K562 (cell line): ENCODE data around the gene PRODH. TPM values are rescaled to one million over a fixed set of nuclear protein-coding genes. Genes with fewer than 3 reads are reported as not detected.
"Not testable (repeated sequence)": the region's sequence is repeated elsewhere in the genome, so short reads cannot be mapped to it uniquely, and the experiment has no call there.

ENCODE experiments used
- ATAC-seq: fragments of 200-7000 bp; cut with Tn5 transposase; 3 replicates; pipeline ENCODE4 v1.9.1; 2020; ENCODE audit warnings: moderate library complexity
- BruUV-seq: library from RNA; stranded (reverse); fragments of 400-500 nt; replicated peaks from 2 replicates; lab custom pipeline; 2021; lab: Mats Ljungman, UMichigan
- CTCF ChIA-PET: fragments of 300-600 bp; formaldehyde crosslinking; extraction: SDS; loops from one replicate; lab custom pipeline; 2021; ENCODE audit warnings: low intra/inter-chr PET ratio; lab: Yijun Ruan, JAX
- POLR2A ChIA-PET: fragments of 300-600, 350-650 bp; sonication (Branson Sonifier 250); formaldehyde crosslinking; extraction: SDS; loops from one replicate; lab custom pipeline; 2021; ENCODE audit warnings: antibody characterized with exemption, inconsistent platforms; lab: Yijun Ruan, JAX
- DNase-seq, 4 experiments: peaks; one replicate each; pipeline versions ENCODE4 v3.0.0 to v3.0.0-alpha.2; 2011 to 2018; ENCODE audit warnings: low spot score in 3 of 4, mixed read lengths in 3 of 4; ENCODE audit errors: extremely low read depth in 1 of 4
- FAIRE-seq: peaks from 2 replicates; lab custom pipeline; 2011; peaks lifted over from hg19 to GRCh38; lab: Jason Lieb, UNC
- H2AFZ ChIP-seq: 2 replicates; pipeline ENCODE4 v1.6.0; 2011; ENCODE audit warnings: low read depth, low read length, control low read depth, inconsistent platforms
- H3K27ac ChIP-seq: fragments of 200-600 bp; 3 replicates; pipeline ENCODE4 v1.8.0; 2011; ENCODE audit warnings: low read depth, mild to moderate bottlenecking, control low read depth, inconsistent platforms, low read length, moderate library complexity, mixed read lengths; ENCODE audit errors: extremely low read depth
- H3K27me3 ChIP-seq, 2 experiments: fragments of 300-600 bp in 1 of 2; 2 replicates in 1 of 2; 3 replicates in 1 of 2; pipeline versions ENCODE4 v1.6.0 to v1.8.0; 2011; ENCODE audit warnings: inconsistent platforms in 2 of 2, low read length in 2 of 2, mild to moderate bottlenecking in 1 of 2, mixed read lengths in 1 of 2, moderate library complexity in 1 of 2; ENCODE audit not compliant: control insufficient read depth in 2 of 2, insufficient read depth in 2 of 2
- H3K36me3 ChIP-seq: fragments of 300-600 bp; 3 replicates; pipeline ENCODE4 v1.8.0; 2011; ENCODE audit warnings: mild to moderate bottlenecking, low read length, inconsistent platforms; ENCODE audit not compliant: control insufficient read depth, insufficient read depth
- H3K4me1 ChIP-seq, 2 experiments: fragments of 200-600 bp in 1 of 2; replicated peaks in 1 of 2; 2 replicates in 1 of 2; 3 replicates in 1 of 2; pipeline versions ENCODE4 v1.5.1 to v1.8.0; 2011; ENCODE audit warnings: inconsistent platforms in 2 of 2, low read length in 2 of 2, mild to moderate bottlenecking in 1 of 2, mixed read lengths in 1 of 2, moderate library complexity in 1 of 2; ENCODE audit not compliant: control insufficient read depth in 2 of 2, insufficient read depth in 2 of 2
- H3K4me2 ChIP-seq: 2 replicates; pipeline ENCODE4 v1.6.1; 2011; ENCODE audit warnings: low read length, control low read depth, inconsistent platforms, mixed read lengths; ENCODE audit not compliant: insufficient read depth
- H3K4me3 ChIP-seq: fragments of 200-600 bp; sonication (generic), shearing (Covaris generic); 2 replicates; pipeline ENCODE4 v1.5.1; 2016; ENCODE audit warnings: control low read depth, inconsistent platforms
- H3K79me2 ChIP-seq: fragments of 200-600 bp; 3 replicates; pipeline ENCODE4 v1.8.0; 2011; ENCODE audit warnings: low read length, inconsistent platforms; ENCODE audit not compliant: control insufficient read depth, insufficient read depth
- H3K9ac ChIP-seq, 2 experiments: 2 replicates each; pipeline versions ENCODE4 v1.6.0 to v1.6.1; 2011; ENCODE audit warnings: low read depth in 2 of 2, low read length in 2 of 2, control low read depth in 1 of 2, inconsistent platforms in 1 of 2, mild to moderate bottlenecking in 1 of 2, mixed read lengths in 1 of 2; ENCODE audit not compliant: insufficient read depth in 1 of 2
- H3K9me1 ChIP-seq: one replicate; pipeline ENCODE4 v1.6.0; 2011; ENCODE audit warnings: inconsistent platforms, mild to moderate bottlenecking, low read length, moderate library complexity; ENCODE audit not compliant: control insufficient read depth, insufficient read depth
- H3K9me3 ChIP-seq: replicated peaks from 2 replicates; pipeline ENCODE4 v1.5.1; 2011; ENCODE audit warnings: low read depth, low read length, inconsistent platforms; ENCODE audit not compliant: control insufficient read depth, insufficient read depth
- H4K20me1 ChIP-seq: replicated peaks from 2 replicates; pipeline ENCODE4 v1.6.1; 2011; ENCODE audit warnings: low read length, inconsistent platforms, mixed read lengths; ENCODE audit not compliant: control insufficient read depth, insufficient read depth
- CBFB ChIP-seq: sonication (generic); formaldehyde crosslinking; IDR thresholded peaks from 2 replicates; pipeline ENCODE4 v1.4.0; 2020; ENCODE audit warnings: mild to moderate bottlenecking, missing genetic modification reagents
- CEBPG ChIP-seq, 3 experiments: fragments of 200-800 bp in 1 of 3; sonication (Bioruptor generic) in 1 of 3; sonication (generic) in 1 of 3; formaldehyde crosslinking in 1 of 3; IDR thresholded peaks in 2 of 3; conservative IDR thresholded peaks in 1 of 3; 2 replicates each; pipeline versions ENCODE4 v1.6.1 to v1.8.0; 2016 to 2022; ENCODE audit warnings: missing compliant biosample characterization in 2 of 3, missing genetic modification characterization in 2 of 3, mild to moderate bottlenecking in 1 of 3, missing genetic modification reagents in 1 of 3
- JUN ChIP-seq, 2 experiments: sonication (generic) in 1 of 2; formaldehyde crosslinking in 1 of 2; IDR thresholded peaks; 2 replicates each; pipeline versions ENCODE4 v1.6.1 to v1.8.0; 2012 to 2022; ENCODE audit warnings: borderline replicate concordance in 2 of 2, mild to moderate bottlenecking in 2 of 2, improper control_type of control experiment in 1 of 2, low read depth in 1 of 2, low read length in 1 of 2, missing genetic modification reagents in 1 of 2
- TEAD4 ChIP-seq, 2 experiments: sonication (generic) in 1 of 2; formaldehyde crosslinking in 1 of 2; IDR thresholded peaks; 2 replicates each; pipeline versions ENCODE4 v1.6.1 to v1.8.0; 2012 to 2022; ENCODE audit warnings: borderline replicate concordance in 1 of 2, inconsistent platforms in 1 of 2, low read length in 1 of 2, mild to moderate bottlenecking in 1 of 2, missing genetic modification reagents in 1 of 2
- ZNF143 ChIP-seq: sonication (generic); formaldehyde crosslinking; IDR thresholded peaks from 2 replicates; pipeline ENCODE4 v1.9.0; 2022; ENCODE audit warnings: mild to moderate bottlenecking, missing genetic modification reagents
- ZNF263 ChIP-seq: sonication (generic); formaldehyde crosslinking; IDR thresholded peaks from 2 replicates; pipeline ENCODE4 v1.8.0; 2022; ENCODE audit warnings: mild to moderate bottlenecking, missing genetic modification reagents, borderline replicate concordance
- WGBS: fragments of 100-300 bp; shearing (Covaris generic); methylation state at CpG from one replicate; pipeline ENCODE4 v1.1.6; 2016; ENCODE audit warnings: low coverage, mixed read lengths; ENCODE audit not compliant: insufficient coverage; ENCODE audit errors: missing lambda C conversion rate; 5-methylcytosine and 5-hydroxymethylcytosine counted together
- in situ Hi-C: fragments of 300-500 bp; cut with MboI; formaldehyde crosslinking; loops from 4 replicates; pipeline ENCODE4 v1.15.0; 2018; ENCODE audit warnings: inconsistent platforms, mixed read lengths
- intact Hi-C: fragments of 100-400 bp; cut with micrococcal nuclease; formaldehyde crosslinking; loops from 2 replicates; pipeline ENCODE4 v1.14.2; 2022
- polyA plus RNA-seq, 8 experiments: library from polyadenylated mRNA; depleted of rRNA in 4 of 8; stranded (reverse) in 5 of 8; unstranded in 3 of 8; fragments of >200 nt; fragmentation: Nextera tagmentation in 2 of 8; fragmentation: Illumina TruSeq in 1 of 8; extraction: Ambion mirVana in 2 of 8; extraction: Trizol in 1 of 8; gene quantifications; 2 replicates each; pipeline versions ENCODE4 v1.2.1 to v1.2.3, GENCODE V29; 2011 to 2014; ENCODE audit warnings: inconsistent platforms in 1 of 8, missing spikeins in 1 of 8
- total RNA-seq, 7 experiments: library from RNA; depleted of rRNA in 6 of 7; stranded (reverse); fragments of >200 nt in 6 of 7; fragmentation: Illumina TruSeq in 2 of 7; extraction: Trizol in 2 of 7; gene quantifications; 2 replicates each; pipeline versions ENCODE4 v1.2.1 to v1.2.3, GENCODE V29; 2011 to 2021; ENCODE audit warnings: low replicate concordance in 1 of 7
- TF ChIP-seq, protein P1 (sequence below): sonication (generic); formaldehyde crosslinking; IDR thresholded peaks from 2 replicates; pipeline ENCODE4 v1.9.0; 2022; ENCODE audit warnings: mild to moderate bottlenecking, missing genetic modification reagents
- TF ChIP-seq, protein P2 (sequence below): sonication (generic); formaldehyde crosslinking; IDR thresholded peaks from 2 replicates; pipeline ENCODE4 v1.9.0; 2022; ENCODE audit warnings: mild to moderate bottlenecking, missing genetic modification reagents

The PRODH gene
- total and polyA plus RNA-seq, 9 of the 15 experiments (the other 6 are each of a cell fraction or from before 2014, with no cell fraction given), result 0.07 to 0.11 TPM; not detected in 7

DNA sequence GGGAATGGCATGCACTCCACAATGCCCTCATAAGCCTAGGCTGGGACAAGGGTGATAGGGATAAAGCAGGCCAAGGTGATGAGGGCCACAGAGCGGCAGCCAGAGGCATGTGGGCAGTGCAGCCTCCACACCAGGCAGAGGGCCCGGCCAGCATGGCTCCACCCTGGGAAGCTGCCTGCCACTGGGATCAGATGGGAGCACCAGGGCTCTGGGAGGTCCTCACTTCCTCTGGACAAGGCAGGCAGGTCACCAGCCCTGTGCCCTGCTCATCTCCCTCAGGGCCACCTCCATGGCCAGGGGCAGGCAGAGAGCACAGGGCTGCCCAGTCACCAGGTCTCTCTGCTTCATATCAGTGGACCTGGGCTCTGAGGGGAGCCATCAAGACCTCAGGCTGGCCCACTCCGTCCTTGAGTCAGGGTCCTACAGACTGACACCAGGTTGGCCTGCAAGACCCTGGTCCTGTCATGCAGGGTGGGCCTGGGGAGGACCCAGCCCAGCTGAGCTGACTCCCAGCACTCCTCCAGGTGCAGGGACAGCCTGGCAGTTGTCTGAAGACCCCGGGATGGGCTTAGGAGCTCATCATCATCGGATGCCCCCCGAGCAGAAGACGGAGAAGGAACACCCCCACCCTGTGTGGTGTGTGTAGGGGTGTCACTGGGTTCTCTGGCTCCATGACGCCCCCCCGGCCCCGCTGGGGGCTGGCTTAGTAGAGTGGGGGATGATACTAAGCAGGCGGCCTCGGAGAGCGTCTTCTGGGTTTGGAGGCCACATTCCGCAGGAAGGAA is 33.3 kb upstream of the PRODH start:
- peaks cover 50% of the 10 kb centered on the region for H4K20me1 ChIP-seq
- ATAC-seq, result peak; percentile 6
- H3K4me1 ChIP-seq, result peaks cover 0 to 51% of the 10 kb centered on the region in 2 experiments; a peak in 2 of 5 replicates
- H2AFZ ChIP-seq; intact Hi-C loops; FAIRE-seq; H3K79me2 ChIP-seq; CTCF ChIA-PET; in situ Hi-C loops; H3K9ac ChIP-seq; H3K27ac ChIP-seq; H3K9me3 ChIP-seq; H3K4me2 ChIP-seq; H3K9me1 ChIP-seq; H3K36me3 ChIP-seq; BruUV-seq; H3K4me3 ChIP-seq; TF ChIP-seq TEAD4 (IDR thresholded peaks at IDR 0.05; ENCODE audit: low read length); CEBPG (tag; conservative IDR thresholded peaks at IDR 0.05 in 1 of 2, IDR thresholded peaks at IDR 0.05 in 1 of 2); JUN (IDR thresholded peaks at IDR 0.05; ENCODE audit: borderline replicate concordance, low read depth, low read length): not testable (repeated sequence)
- peaks cover 29 to 74% of the 10 kb centered on the region in 2 experiments; a peak in 4 of 5 replicates for H3K27me3 ChIP-seq
- DNase-seq, result peak in 2 of 4 experiments; percentile 21 to 23
- 3% methylated on average over 14 of the region's 14 CpGs for WGBS
- POLR2A ChIA-PET, result interaction anchor here (0.6 kb wide), 2 partner anchors 9 to 19 kb away, joined by 3 to 4 read pairs; no protein-coding TSS in a partner anchor
- TF ChIP-seq ZNF143 (CRISPR knock-in tag) (0 out of 2 replicates have a peak, but pooled peaks have one; percentile 46), TEAD4 (CRISPR knock-in tag; IDR thresholded peaks at IDR 0.05; ENCODE audit: borderline replicate concordance) (peak; percentile 80; the same call in 1 of the 2 replicates), CEBPG (CRISPR knock-in tag; IDR thresholded peaks at IDR 0.05) (peak; percentile 18; the same call in 1 of the 2 replicates), JUN (CRISPR knock-in tag; IDR thresholded peaks at IDR 0.05; ENCODE audit: borderline replicate concordance) (0 out of 2 replicates have a peak, but pooled peaks have one; percentile 70), CBFB (CRISPR knock-in tag) (peak; percentile 84; the same call in 1 of the 2 replicates), ZNF263 (0 out of 2 replicates have a peak, but pooled peaks have one; percentile 35)
- TF ChIP-seq, protein P1, sequence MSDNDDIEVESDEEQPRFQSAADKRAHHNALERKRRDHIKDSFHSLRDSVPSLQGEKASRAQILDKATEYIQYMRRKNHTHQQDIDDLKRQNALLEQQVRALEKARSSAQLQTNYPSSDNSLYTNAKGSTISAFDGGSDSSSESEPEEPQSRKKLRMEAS, result peak; percentile 63; the same call in 1 of the 2 replicates
- TF ChIP-seq, protein P2, sequence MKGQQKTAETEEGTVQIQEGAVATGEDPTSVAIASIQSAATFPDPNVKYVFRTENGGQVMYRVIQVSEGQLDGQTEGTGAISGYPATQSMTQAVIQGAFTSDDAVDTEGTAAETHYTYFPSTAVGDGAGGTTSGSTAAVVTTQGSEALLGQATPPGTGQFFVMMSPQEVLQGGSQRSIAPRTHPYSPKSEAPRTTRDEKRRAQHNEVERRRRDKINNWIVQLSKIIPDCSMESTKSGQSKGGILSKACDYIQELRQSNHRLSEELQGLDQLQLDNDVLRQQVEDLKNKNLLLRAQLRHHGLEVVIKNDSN (CRISPR knock-in tag), result peak; percentile 61
